GM10847 (cell line): ENCODE measurements around the gene PCNX3.

ENCODE experiments used
- POLR2A ChIP-seq: IDR thresholded peaks from 2 replicates; pipeline ENCODE4 v1.6.1; 2011; ENCODE audit not compliant: insufficient read length; ENCODE audit errors: extremely low read depth

Gene PCNX3

GRCh38 chr11:65576867-65577755 is 38.5 kb upstream of the PCNX3 start:
- no peak for TF ChIP-seq POLR2A

- TF ChIP-seq POLR2A: no peak
These were observed 37.8 kb upstream of the PCNX3 start for GRCh38 chr11:65577756-65578109.

- no peak for TF ChIP-seq POLR2A
These were observed 37.4 kb upstream of the PCNX3 start for GRCh38 chr11:65578134-65578533.

GRCh38 chr11:65578667-65579066 is 36.9 kb upstream of the PCNX3 start:
- no peak for TF ChIP-seq POLR2A

- TF ChIP-seq POLR2A: no peak
These were observed 36.3 kb upstream of the PCNX3 start for GRCh38 chr11:65579291-65579690.

GRCh38 chr11:65580031-65580692 is 35.4 kb upstream of the PCNX3 start:
- TF ChIP-seq POLR2A: no peak

GRCh38 chr11:65580756-65581155 is 34.8 kb upstream of the PCNX3 start:
- TF ChIP-seq POLR2A: no peak

GRCh38 chr11:65581928-65582327 is 33.6 kb upstream of the PCNX3 start:
- no peak for TF ChIP-seq POLR2A

- TF ChIP-seq POLR2A: no peak
These were observed 32.0 kb upstream of the PCNX3 start for GRCh38 chr11:65583589-65583988.

GRCh38 chr11:65584106-65584505 is 31.5 kb upstream of the PCNX3 start:
- TF ChIP-seq POLR2A: no peak

GRCh38 chr11:65584723-65585171 is 30.8 kb upstream of the PCNX3 start:
- TF ChIP-seq POLR2A: no peak

GRCh38 chr11:65585396-65586246 is 30.0 kb upstream of the PCNX3 start:
- TF ChIP-seq POLR2A: no peak

- no peak for TF ChIP-seq POLR2A
These were observed 29.3 kb upstream of the PCNX3 start for GRCh38 chr11:65586247-65586630.

GRCh38 chr11:65586676-65587075 is 28.9 kb upstream of the PCNX3 start:
- no peak for TF ChIP-seq POLR2A

- no peak for TF ChIP-seq POLR2A
These were observed 27.1 kb upstream of the PCNX3 start for GRCh38 chr11:65588199-65589054.
